Measurements from ENCODE around the gene SERPINE1. TPM values are rescaled to one million over a fixed set of nuclear protein-coding genes. Genes with fewer than 3 reads are reported as not detected.

Gene SERPINE1
- total and polyA plus RNA-seq, 2 of the 13 experiments (the other 11 are each of a cell fraction or from before 2014, with no cell fraction given) = 21.2 to 1,576 TPM

- TF ChIP-seq SKIL (CRISPR knock-in tag; IDR thresholded peaks at IDR 0.05; ENCODE audit: borderline replicate concordance) (peak; percentile 61; the same call in 1 of the 2 replicates), LRRFIP1 (CRISPR knock-in tag; conservative IDR thresholded peaks at IDR 0.05) (peak; percentile 97), ZNF260 (CRISPR knock-in tag; IDR thresholded peaks at IDR 0.05; ENCODE audit: borderline replicate concordance, low read depth) (no peak), ZNF841 (CRISPR knock-in tag; IDR thresholded peaks at IDR 0.05; ENCODE audit: borderline replicate concordance) (peak; percentile 78; the same call in 1 of the 2 replicates), MAX (IDR thresholded peaks at IDR 0.05) (peak; percentile 88), ZFP36 (IDR thresholded peaks at IDR 0.05; ENCODE audit: borderline replicate concordance, low read depth, low read length, partially characterized antibody) (no peak), PREB (CRISPR knock-in tag; IDR thresholded peaks at IDR 0.05) (peak; percentile 94; the same call in 1 of the 2 replicates), ZNF672 (CRISPR knock-in tag; IDR thresholded peaks at IDR 0.05) (no peak), GATAD2A (CRISPR knock-in tag; IDR thresholded peaks at IDR 0.05) (peak; percentile 71), ZNF251 (CRISPR knock-in tag; IDR thresholded peaks at IDR 0.05) (peak; percentile 80; the same call in 1 of the 2 replicates), NFE2 (CRISPR knock-in tag; IDR thresholded peaks at IDR 0.05) (no peak)
- TF ChIP-seq, protein P1, sequence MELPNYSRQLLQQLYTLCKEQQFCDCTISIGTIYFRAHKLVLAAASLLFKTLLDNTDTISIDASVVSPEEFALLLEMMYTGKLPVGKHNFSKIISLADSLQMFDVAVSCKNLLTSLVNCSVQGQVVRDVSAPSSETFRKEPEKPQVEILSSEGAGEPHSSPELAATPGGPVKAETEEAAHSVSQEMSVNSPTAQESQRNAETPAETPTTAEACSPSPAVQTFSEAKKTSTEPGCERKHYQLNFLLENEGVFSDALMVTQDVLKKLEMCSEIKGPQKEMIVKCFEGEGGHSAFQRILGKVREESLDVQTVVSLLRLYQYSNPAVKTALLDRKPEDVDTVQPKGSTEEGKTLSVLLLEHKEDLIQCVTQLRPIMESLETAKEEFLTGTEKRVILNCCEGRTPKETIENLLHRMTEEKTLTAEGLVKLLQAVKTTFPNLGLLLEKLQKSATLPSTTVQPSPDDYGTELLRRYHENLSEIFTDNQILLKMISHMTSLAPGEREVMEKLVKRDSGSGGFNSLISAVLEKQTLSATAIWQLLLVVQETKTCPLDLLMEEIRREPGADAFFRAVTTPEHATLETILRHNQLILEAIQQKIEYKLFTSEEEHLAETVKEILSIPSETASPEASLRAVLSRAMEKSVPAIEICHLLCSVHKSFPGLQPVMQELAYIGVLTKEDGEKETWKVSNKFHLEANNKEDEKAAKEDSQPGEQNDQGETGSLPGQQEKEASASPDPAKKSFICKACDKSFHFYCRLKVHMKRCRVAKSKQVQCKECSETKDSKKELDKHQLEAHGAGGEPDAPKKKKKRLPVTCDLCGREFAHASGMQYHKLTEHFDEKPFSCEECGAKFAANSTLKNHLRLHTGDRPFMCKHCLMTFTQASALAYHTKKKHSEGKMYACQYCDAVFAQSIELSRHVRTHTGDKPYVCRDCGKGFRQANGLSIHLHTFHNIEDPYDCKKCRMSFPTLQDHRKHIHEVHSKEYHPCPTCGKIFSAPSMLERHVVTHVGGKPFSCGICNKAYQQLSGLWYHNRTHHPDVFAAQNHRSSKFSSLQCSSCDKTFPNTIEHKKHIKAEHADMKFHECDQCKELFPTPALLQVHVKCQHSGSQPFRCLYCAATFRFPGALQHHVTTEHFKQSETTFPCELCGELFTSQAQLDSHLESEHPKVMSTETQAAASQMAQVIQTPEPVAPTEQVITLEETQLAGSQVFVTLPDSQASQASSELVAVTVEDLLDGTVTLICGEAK (IDR thresholded peaks at IDR 0.05) = no peak
- TF ChIP-seq, protein P1 (CRISPR knock-in tag; IDR thresholded peaks at IDR 0.05) = peak; percentile 89
Observed at GRCh38 chr7:101165075-101165957, 38.4 kb downstream of the SERPINE1 start, which contains the start of gene VGF (continued).

Data from HepG2 (cell line).